HEK293 (cell line): ENCODE results near the gene ACBD3.

ENCODE experiments used
- CTCF ChIA-PET: fragments of 350-600 bp; formaldehyde crosslinking; extraction: SDS; loops from one replicate; lab custom pipeline; 2021; ENCODE audit warnings: antibody characterized with exemption; lab: Yijun Ruan, JAX
- POLR2A ChIA-PET: fragments of 300-600 bp; formaldehyde crosslinking; extraction: SDS; loops from one replicate; lab custom pipeline; 2020; ENCODE audit warnings: antibody characterized with exemption, inconsistent platforms; lab: Yijun Ruan, JAX
- H3K27ac ChIP-seq: fragments of 200-500 bp; sonication (Bioruptor generic); 2 replicates; pipeline ENCODE4 v1.5.1; 2014; ENCODE audit warnings: low read depth, low read length, control low read depth, inconsistent platforms; ENCODE audit errors: extremely low read depth
- H3K36me3 ChIP-seq, 2 experiments: fragments of 200-500 bp in 1 of 2; sonication (Bioruptor generic) in 1 of 2; 1 replicate in 1 of 2; 2 replicates in 1 of 2; pipeline ENCODE4 v1.5.1; 2014 to 2017; ENCODE audit warnings: inconsistent platforms in 2 of 2, low read length in 2 of 2; ENCODE audit not compliant: control insufficient read depth in 2 of 2, insufficient read depth in 1 of 2
- H3K4me1 ChIP-seq: fragments of 200-500 bp; sonication (Bioruptor generic); 2 replicates; pipeline ENCODE4 v1.5.1; 2014; ENCODE audit warnings: mild to moderate bottlenecking, low read length, inconsistent platforms; ENCODE audit not compliant: control insufficient read depth, insufficient read depth
- H3K4me3 ChIP-seq: 2 replicates; pipeline ENCODE4 v1.5.1; 2011; ENCODE audit warnings: low read depth, mild to moderate bottlenecking, control low read depth, low read length, moderate library complexity
- H3K9me3 ChIP-seq: fragments of 200-500 bp; sonication (Bioruptor generic); 2 replicates; pipeline ENCODE4 v1.5.1; 2014; ENCODE audit warnings: low read depth, low read length, inconsistent platforms; ENCODE audit not compliant: control insufficient read depth, insufficient read depth
- BCL11A ChIP-seq: fragments of 450-650 bp; formaldehyde crosslinking; IDR thresholded peaks from 2 replicates; pipeline ENCODE4 v1.5.1; 2016; ENCODE audit warnings: low read depth, missing biosample characterization, missing genetic modification characterization
- BCL11B ChIP-seq: fragments of 450-650 bp; formaldehyde crosslinking; IDR thresholded peaks from 2 replicates; pipeline ENCODE4 v1.5.1; 2016; ENCODE audit warnings: low read depth, missing biosample characterization, missing genetic modification characterization
- GFI1B ChIP-seq: fragments of 450-650 bp; formaldehyde crosslinking; IDR thresholded peaks from 2 replicates; pipeline ENCODE4 v1.5.1; 2016; ENCODE audit warnings: missing biosample characterization, missing genetic modification characterization
- GLIS1 ChIP-seq: fragments of 450-650 bp; formaldehyde crosslinking; IDR thresholded peaks from 2 replicates; pipeline ENCODE4 v1.5.1; 2016; ENCODE audit warnings: missing biosample characterization, missing genetic modification characterization
- KLF8 ChIP-seq: fragments of 450-650 bp; formaldehyde crosslinking; IDR thresholded peaks from 2 replicates; pipeline ENCODE4 v1.5.1; 2016; ENCODE audit warnings: missing biosample characterization, missing genetic modification characterization
- MZF1 ChIP-seq: fragments of 450-650 bp; formaldehyde crosslinking; IDR thresholded peaks from 2 replicates; pipeline ENCODE4 v1.5.1; 2017; ENCODE audit warnings: missing biosample characterization, missing genetic modification characterization, borderline replicate concordance
- OVOL3 ChIP-seq: fragments of 450-650 bp; formaldehyde crosslinking; IDR thresholded peaks from 2 replicates; pipeline ENCODE4 v1.5.1; 2016; ENCODE audit warnings: missing biosample characterization, missing genetic modification characterization
- RBAK ChIP-seq: fragments of 450-650 bp; formaldehyde crosslinking; IDR thresholded peaks from 2 replicates; pipeline ENCODE4 v1.5.1; 2016; ENCODE audit warnings: missing biosample characterization, missing genetic modification characterization
- SP7 ChIP-seq: fragments of 450-650 bp; formaldehyde crosslinking; IDR thresholded peaks from 2 replicates; pipeline ENCODE4 v1.5.1; 2016; ENCODE audit warnings: missing biosample characterization, missing genetic modification characterization
- ZBTB17 ChIP-seq: fragments of 450-650 bp; formaldehyde crosslinking; IDR thresholded peaks from 2 replicates; pipeline ENCODE4 v1.5.1; 2016; ENCODE audit warnings: missing biosample characterization, missing genetic modification characterization
- ZBTB20 ChIP-seq: fragments of 450-650 bp; formaldehyde crosslinking; IDR thresholded peaks from 2 replicates; pipeline ENCODE4 v1.5.1; 2016; ENCODE audit warnings: missing biosample characterization, missing genetic modification characterization
- ZBTB44 ChIP-seq: fragments of 450-650 bp; IDR thresholded peaks from 2 replicates; pipeline ENCODE4 v1.5.1; 2018; ENCODE audit warnings: missing biosample characterization, mild to moderate bottlenecking, missing genetic modification characterization
- ZBTB8A ChIP-seq: fragments of 450-650 bp; formaldehyde crosslinking; IDR thresholded peaks from 2 replicates; pipeline ENCODE4 v1.5.1; 2016; ENCODE audit warnings: missing biosample characterization, missing genetic modification characterization
- ZFP3 ChIP-seq: fragments of 450-650 bp; formaldehyde crosslinking; IDR thresholded peaks from 2 replicates; pipeline ENCODE4 v1.5.1; 2016; ENCODE audit warnings: low read depth, missing biosample characterization, missing genetic modification characterization
- ZFP69B ChIP-seq: fragments of 450-650 bp; formaldehyde crosslinking; IDR thresholded peaks from 2 replicates; pipeline ENCODE4 v1.5.1; 2016; ENCODE audit warnings: missing biosample characterization, missing genetic modification characterization
- ZNF248 ChIP-seq: fragments of 450-650 bp; formaldehyde crosslinking; IDR thresholded peaks from 2 replicates; pipeline ENCODE4 v1.5.1; 2017; ENCODE audit warnings: missing biosample characterization, missing genetic modification characterization
- ZNF350 ChIP-seq: fragments of 450-650 bp; formaldehyde crosslinking; IDR thresholded peaks from 2 replicates; pipeline ENCODE4 v1.5.0; 2017; ENCODE audit warnings: missing biosample characterization, mild to moderate bottlenecking, missing genetic modification characterization
- ZNF366 ChIP-seq: fragments of 450-650 bp; formaldehyde crosslinking; conservative IDR thresholded peaks from 2 replicates; pipeline ENCODE4 v1.5.1; 2016; ENCODE audit warnings: missing biosample characterization, missing genetic modification characterization
- ZNF426 ChIP-seq: fragments of 450-650 bp; formaldehyde crosslinking; IDR thresholded peaks from 2 replicates; pipeline ENCODE4 v1.5.1; 2017; ENCODE audit warnings: missing biosample characterization, missing genetic modification characterization, mild to moderate bottlenecking, inconsistent platforms, moderate library complexity
- ZNF521 ChIP-seq: fragments of 450-650 bp; formaldehyde crosslinking; IDR thresholded peaks from 2 replicates; pipeline ENCODE4 v1.5.1; 2017; ENCODE audit warnings: missing biosample characterization, mild to moderate bottlenecking, missing genetic modification characterization
- ZNF549 ChIP-seq: fragments of 450-650 bp; IDR thresholded peaks from 2 replicates; pipeline ENCODE4 v1.5.1; 2018; ENCODE audit warnings: missing biosample characterization, missing genetic modification characterization, mild to moderate bottlenecking, inconsistent platforms, moderate library complexity
- ZNF561 ChIP-seq: fragments of 450-650 bp; IDR thresholded peaks from 2 replicates; pipeline ENCODE4 v1.5.1; 2018; ENCODE audit warnings: missing biosample characterization, missing genetic modification characterization, borderline replicate concordance
- ZNF621 ChIP-seq: fragments of 450-650 bp; formaldehyde crosslinking; IDR thresholded peaks from 2 replicates; pipeline ENCODE4 v1.5.1; 2017; ENCODE audit warnings: missing biosample characterization, missing genetic modification characterization
- ZXDB ChIP-seq: fragments of 450-650 bp; formaldehyde crosslinking; IDR thresholded peaks from 2 replicates; pipeline ENCODE4 v1.5.1; 2016; ENCODE audit warnings: missing biosample characterization, missing genetic modification characterization
- TF ChIP-seq, protein P1 (sequence below): fragments of 450-650 bp; formaldehyde crosslinking; optimal IDR thresholded peaks from 2 replicates; pipeline ENCODE3; 2016; ENCODE audit warnings: missing biosample characterization, mild to moderate bottlenecking, missing genetic modification characterization
- TF ChIP-seq, protein P2 (sequence below): fragments of 450-650 bp; formaldehyde crosslinking; IDR thresholded peaks from 2 replicates; pipeline ENCODE4 v1.5.1; 2016; ENCODE audit warnings: missing biosample characterization, missing genetic modification characterization
- TF ChIP-seq, protein P3 (sequence below): fragments of 450-650 bp; formaldehyde crosslinking; IDR thresholded peaks from 2 replicates; pipeline ENCODE4 v1.5.1; 2016; ENCODE audit warnings: missing biosample characterization, missing genetic modification characterization
- TF ChIP-seq, protein P4 (sequence below): fragments of 450-650 bp; formaldehyde crosslinking; IDR thresholded peaks from 2 replicates; pipeline ENCODE4 v1.5.1; 2016; ENCODE audit warnings: missing biosample characterization, missing genetic modification characterization

The ACBD3 gene

GRCh38 chr1:226110249-226111097 is 76.1 kb downstream of the ACBD3 start:
- Histone ChIP-seq H3K4me3 (peak overlapping the region; percentile 58), H3K27ac (peak overlapping the region; percentile 89), H3K36me3 (no peaks in the 10 kb centered on the region), H3K4me1 (peaks cover 13% of the 10 kb centered on the region), H3K9me3 (no peaks in the 10 kb centered on the region)
- ChIA-PET CTCF (interaction anchor here (0.6 to 5.0 kb wide), 10 partner anchors 9 to 123 kb away, joined by 3 to 39 read pairs (median 4); no protein-coding TSS in a partner anchor), POLR2A (interaction anchor here (0.5 to 5.0 kb wide), 16 partner anchors 8 to 331 kb away, joined by 3 to 42 read pairs (median 4); partner anchors contain the start of genes H3-3A, LIN9, PYCR2 and SDE2)
- TF ChIP-seq OVOL3 (no peak), BCL11A (peak; percentile 55; the same call in 1 of the 2 replicates), ZXDB (tag by site-specific recombination) (peak; percentile 42; the same call in 1 of the 2 replicates), ZBTB8A (tag by site-specific recombination) (peak; percentile 89), RBAK (tag by site-specific recombination) (no peak), ZNF561 (peak; percentile 83; the same call in 1 of the 2 replicates), SP7 (peak; percentile 40; the same call in 1 of the 2 replicates), ZNF549 (tag by site-specific recombination) (no peak), ZNF366 (tag by site-specific recombination) (no peak), ZNF521 (tag by site-specific recombination) (no peak), KLF8 (tag by site-specific recombination) (peak; percentile 41; the same call in 1 of the 2 replicates), ZBTB17 (0 out of 2 replicates have a peak, but pooled peaks have one; percentile 33), ZNF426 (tag by site-specific recombination) (no peak), ZNF248 (no peak), ZFP3 (tag by site-specific recombination) (no peak), ZBTB44 (tag by site-specific recombination) (0 out of 2 replicates have a peak, but pooled peaks have one; percentile 23), GLIS1 (peak; percentile 82), BCL11B (0 out of 2 replicates have a peak, but pooled peaks have one; percentile 46), ZBTB20 (peak; percentile 94), GFI1B (no peak), ZFP69B (tag by site-specific recombination) (peak; percentile 41), ZNF350 (tag by site-specific recombination) (no peak), MZF1 (tag by site-specific recombination) (peak; percentile 55; the same call in 1 of the 2 replicates), ZNF621 (no peak)
- TF ChIP-seq, protein P1, sequence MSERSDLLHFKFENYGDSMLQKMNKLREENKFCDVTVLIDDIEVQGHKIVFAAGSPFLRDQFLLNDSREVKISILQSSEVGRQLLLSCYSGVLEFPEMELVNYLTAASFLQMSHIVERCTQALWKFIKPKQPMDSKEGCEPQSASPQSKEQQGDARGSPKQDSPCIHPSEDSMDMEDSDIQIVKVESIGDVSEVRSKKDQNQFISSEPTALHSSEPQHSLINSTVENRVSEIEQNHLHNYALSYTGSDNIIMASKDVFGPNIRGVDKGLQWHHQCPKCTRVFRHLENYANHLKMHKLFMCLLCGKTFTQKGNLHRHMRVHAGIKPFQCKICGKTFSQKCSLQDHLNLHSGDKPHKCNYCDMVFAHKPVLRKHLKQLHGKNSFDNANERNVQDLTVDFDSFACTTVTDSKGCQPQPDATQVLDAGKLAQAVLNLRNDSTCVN (tag by site-specific recombination), result peak; percentile 96
- TF ChIP-seq, protein P2, sequence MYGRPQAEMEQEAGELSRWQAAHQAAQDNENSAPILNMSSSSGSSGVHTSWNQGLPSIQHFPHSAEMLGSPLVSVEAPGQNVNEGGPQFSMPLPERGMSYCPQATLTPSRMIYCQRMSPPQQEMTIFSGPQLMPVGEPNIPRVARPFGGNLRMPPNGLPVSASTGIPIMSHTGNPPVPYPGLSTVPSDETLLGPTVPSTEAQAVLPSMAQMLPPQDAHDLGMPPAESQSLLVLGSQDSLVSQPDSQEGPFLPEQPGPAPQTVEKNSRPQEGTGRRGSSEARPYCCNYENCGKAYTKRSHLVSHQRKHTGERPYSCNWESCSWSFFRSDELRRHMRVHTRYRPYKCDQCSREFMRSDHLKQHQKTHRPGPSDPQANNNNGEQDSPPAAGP (tag by site-specific recombination), result peak; percentile 18; the same call in 1 of the 2 replicates
- TF ChIP-seq, protein P3, sequence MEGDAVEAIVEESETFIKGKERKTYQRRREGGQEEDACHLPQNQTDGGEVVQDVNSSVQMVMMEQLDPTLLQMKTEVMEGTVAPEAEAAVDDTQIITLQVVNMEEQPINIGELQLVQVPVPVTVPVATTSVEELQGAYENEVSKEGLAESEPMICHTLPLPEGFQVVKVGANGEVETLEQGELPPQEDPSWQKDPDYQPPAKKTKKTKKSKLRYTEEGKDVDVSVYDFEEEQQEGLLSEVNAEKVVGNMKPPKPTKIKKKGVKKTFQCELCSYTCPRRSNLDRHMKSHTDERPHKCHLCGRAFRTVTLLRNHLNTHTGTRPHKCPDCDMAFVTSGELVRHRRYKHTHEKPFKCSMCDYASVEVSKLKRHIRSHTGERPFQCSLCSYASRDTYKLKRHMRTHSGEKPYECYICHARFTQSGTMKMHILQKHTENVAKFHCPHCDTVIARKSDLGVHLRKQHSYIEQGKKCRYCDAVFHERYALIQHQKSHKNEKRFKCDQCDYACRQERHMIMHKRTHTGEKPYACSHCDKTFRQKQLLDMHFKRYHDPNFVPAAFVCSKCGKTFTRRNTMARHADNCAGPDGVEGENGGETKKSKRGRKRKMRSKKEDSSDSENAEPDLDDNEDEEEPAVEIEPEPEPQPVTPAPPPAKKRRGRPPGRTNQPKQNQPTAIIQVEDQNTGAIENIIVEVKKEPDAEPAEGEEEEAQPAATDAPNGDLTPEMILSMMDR, result peak; percentile 36; the same call in 1 of the 2 replicates
- TF ChIP-seq, protein P4, sequence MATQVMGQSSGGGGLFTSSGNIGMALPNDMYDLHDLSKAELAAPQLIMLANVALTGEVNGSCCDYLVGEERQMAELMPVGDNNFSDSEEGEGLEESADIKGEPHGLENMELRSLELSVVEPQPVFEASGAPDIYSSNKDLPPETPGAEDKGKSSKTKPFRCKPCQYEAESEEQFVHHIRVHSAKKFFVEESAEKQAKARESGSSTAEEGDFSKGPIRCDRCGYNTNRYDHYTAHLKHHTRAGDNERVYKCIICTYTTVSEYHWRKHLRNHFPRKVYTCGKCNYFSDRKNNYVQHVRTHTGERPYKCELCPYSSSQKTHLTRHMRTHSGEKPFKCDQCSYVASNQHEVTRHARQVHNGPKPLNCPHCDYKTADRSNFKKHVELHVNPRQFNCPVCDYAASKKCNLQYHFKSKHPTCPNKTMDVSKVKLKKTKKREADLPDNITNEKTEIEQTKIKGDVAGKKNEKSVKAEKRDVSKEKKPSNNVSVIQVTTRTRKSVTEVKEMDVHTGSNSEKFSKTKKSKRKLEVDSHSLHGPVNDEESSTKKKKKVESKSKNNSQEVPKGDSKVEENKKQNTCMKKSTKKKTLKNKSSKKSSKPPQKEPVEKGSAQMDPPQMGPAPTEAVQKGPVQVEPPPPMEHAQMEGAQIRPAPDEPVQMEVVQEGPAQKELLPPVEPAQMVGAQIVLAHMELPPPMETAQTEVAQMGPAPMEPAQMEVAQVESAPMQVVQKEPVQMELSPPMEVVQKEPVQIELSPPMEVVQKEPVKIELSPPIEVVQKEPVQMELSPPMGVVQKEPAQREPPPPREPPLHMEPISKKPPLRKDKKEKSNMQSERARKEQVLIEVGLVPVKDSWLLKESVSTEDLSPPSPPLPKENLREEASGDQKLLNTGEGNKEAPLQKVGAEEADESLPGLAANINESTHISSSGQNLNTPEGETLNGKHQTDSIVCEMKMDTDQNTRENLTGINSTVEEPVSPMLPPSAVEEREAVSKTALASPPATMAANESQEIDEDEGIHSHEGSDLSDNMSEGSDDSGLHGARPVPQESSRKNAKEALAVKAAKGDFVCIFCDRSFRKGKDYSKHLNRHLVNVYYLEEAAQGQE (tag by site-specific recombination), result 0 out of 2 replicates have a peak, but pooled peaks have one; percentile 4
